HL-60/S4 treated with retinoic acid at 250 ng/mL for 4 days and 3 days (cell line): ENCODE data around the gene ABCC5.
"Not testable (repeated sequence)": the region's sequence is repeated elsewhere in the genome, so short reads cannot be mapped to it uniquely, and the experiment has no call there.

Experiments
- in situ Hi-C: fragments of 300-500 bp; cut with MboI; formaldehyde crosslinking; loops from 2 replicates; pipeline ENCODE4 v1.7.0; 2022; ENCODE audit warnings: low sequenced_read_pairs

The ABCC5 gene

GRCh38 chr3:183896610-183897009 is 121.1 kb downstream of the ABCC5 start:
- in situ Hi-C loops, result no loop called here

- in situ Hi-C loops, result no loop called here
Measured at GRCh38 chr3:183896184-183896583, 121.5 kb downstream of the ABCC5 start.

- in situ Hi-C loops, result no loop called here
Measured at GRCh38 chr3:183895774-183896173, 121.9 kb downstream of the ABCC5 start.

- in situ Hi-C loops, result no loop called here
Measured at GRCh38 chr3:183895296-183895695, 122.4 kb downstream of the ABCC5 start.

GRCh38 chr3:183892610-183893214 is 125.0 kb downstream of the ABCC5 start:
- in situ Hi-C loops, result no loop called here

- in situ Hi-C loops, result no loop called here
Measured at GRCh38 chr3:183885766-183886165, 131.9 kb downstream of the ABCC5 start.

- in situ Hi-C loops, result no loop called here
Measured at GRCh38 chr3:183884427-183885296, 133.0 kb downstream of the ABCC5 start, which contains the start of gene PARL. TSS of gene PARL (minus strand) at chr3:183884880. CDS start at chr3:183884846, 34 bp downstream.

- in situ Hi-C loops, result no loop called here
Measured at GRCh38 chr3:183884097-183884426, 133.6 kb downstream of the ABCC5 start.

GRCh38 chr3:183883291-183884096 is 134.2 kb downstream of the ABCC5 start:
- in situ Hi-C loops, result no loop called here

- in situ Hi-C loops, result no loop called here
Measured at GRCh38 chr3:183880121-183880520, 137.6 kb downstream of the ABCC5 start.

- in situ Hi-C loops, result no loop called here
Measured at GRCh38 chr3:183879243-183879642, 138.4 kb downstream of the ABCC5 start.

GRCh38 chr3:183878071-183878470 is 139.6 kb downstream of the ABCC5 start:
- in situ Hi-C loops, result no loop called here

GRCh38 chr3:183877227-183877626 is 140.5 kb downstream of the ABCC5 start:
- in situ Hi-C loops, result not testable (repeated sequence)

- in situ Hi-C loops, result no loop called here
Measured at GRCh38 chr3:183875411-183875810, 142.3 kb downstream of the ABCC5 start.

GRCh38 chr3:183873914-183874313 is 143.8 kb downstream of the ABCC5 start:
- in situ Hi-C loops, result no loop called here

- in situ Hi-C loops, result no loop called here
Measured at GRCh38 chr3:183871541-183871940, 146.1 kb downstream of the ABCC5 start.

- in situ Hi-C loops, result no loop called here
Measured at GRCh38 chr3:183870563-183870962, 147.1 kb downstream of the ABCC5 start.
